GM19328 (cell line): Measurements from ENCODE around the gene QRFP.
"Not testable (repeated sequence)": the region's sequence is repeated elsewhere in the genome, so short reads cannot be mapped to it uniquely, and the experiment has no call there.

Experiments used
- ATAC-seq: cut with Tn5 transposase; IDR thresholded peaks from one replicate; pipeline ENCODE4 v1.9.1; 2021; ENCODE audit warnings: mild to moderate bottlenecking, moderate library complexity; ENCODE audit not compliant: unreplicated experiment

The QRFP gene

GRCh38 chr9:130858739-130859705 is 37.6 kb downstream of the QRFP start:
- ATAC-seq, result no peak

DNA sequence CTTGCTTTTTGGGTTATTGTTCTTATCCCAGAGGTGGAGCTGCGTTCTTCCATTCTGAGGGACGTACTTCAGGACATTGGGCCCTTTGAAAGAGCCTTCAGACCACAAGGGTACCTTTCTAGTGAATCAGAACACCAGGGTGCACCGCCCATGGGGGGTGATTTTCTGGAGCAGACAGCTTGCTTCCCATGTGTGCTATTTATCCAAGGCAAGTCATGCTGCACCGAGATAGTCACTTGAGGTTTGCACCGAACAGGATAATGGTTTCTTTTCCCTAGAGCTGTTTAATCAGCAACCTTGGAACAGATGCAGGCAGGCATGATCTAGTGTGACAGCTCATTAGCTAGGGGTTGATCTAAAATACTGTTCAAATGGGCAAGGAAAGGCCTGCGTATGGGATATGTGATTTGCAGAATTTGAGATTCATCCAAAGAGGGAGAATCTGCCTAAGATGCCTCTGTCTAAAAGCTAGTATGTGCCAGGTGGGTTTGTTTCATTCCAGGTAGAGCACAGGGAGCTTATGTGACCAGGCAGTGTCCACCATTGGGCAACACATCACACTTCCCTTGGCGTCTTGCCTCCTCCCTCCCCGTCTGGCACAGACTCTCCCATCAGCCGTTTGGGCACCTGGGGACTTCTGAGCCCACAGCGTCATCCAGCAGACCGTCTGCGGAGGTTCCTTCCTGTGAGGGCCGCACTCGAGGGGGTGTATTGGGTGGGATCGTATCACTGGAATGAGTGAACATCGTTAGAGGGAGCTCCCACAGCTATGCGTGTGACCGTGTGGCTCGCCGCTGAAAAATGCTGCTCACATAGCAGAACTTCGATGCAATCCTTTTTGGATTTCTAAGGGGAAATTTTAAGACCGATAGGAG is 38.5 kb downstream of the QRFP start:
- no peak for ATAC-seq

- ATAC-seq, result no peak
Measured at GRCh38 chr9:130856474-130856873, 40.1 kb downstream of the QRFP start.

GRCh38 chr9:130854835-130855234 is 41.8 kb downstream of the QRFP start:
- ATAC-seq, result no peak

- no peak for ATAC-seq
Measured at GRCh38 chr9:130854092-130854491, 42.5 kb downstream of the QRFP start.

- no peak for ATAC-seq
Measured at GRCh38 chr9:130852801-130853200, 43.8 kb downstream of the QRFP start.

- ATAC-seq, result no peak
Measured at GRCh38 chr9:130849356-130849755, 47.3 kb downstream of the QRFP start.

- not testable (repeated sequence) for ATAC-seq
Measured at GRCh38 chr9:130848514-130848913, 48.1 kb downstream of the QRFP start.

GRCh38 chr9:130847306-130848217 is 49.0 kb downstream of the QRFP start:
- ATAC-seq, result no peak

- no peak for ATAC-seq
Measured at GRCh38 chr9:130846487-130847305, 49.9 kb downstream of the QRFP start.

- ATAC-seq, result no peak
Measured at GRCh38 chr9:130845901-130846481, 50.6 kb downstream of the QRFP start.

- ATAC-seq, result no peak
Measured at GRCh38 chr9:130845254-130845653, 51.4 kb downstream of the QRFP start.

DNA sequence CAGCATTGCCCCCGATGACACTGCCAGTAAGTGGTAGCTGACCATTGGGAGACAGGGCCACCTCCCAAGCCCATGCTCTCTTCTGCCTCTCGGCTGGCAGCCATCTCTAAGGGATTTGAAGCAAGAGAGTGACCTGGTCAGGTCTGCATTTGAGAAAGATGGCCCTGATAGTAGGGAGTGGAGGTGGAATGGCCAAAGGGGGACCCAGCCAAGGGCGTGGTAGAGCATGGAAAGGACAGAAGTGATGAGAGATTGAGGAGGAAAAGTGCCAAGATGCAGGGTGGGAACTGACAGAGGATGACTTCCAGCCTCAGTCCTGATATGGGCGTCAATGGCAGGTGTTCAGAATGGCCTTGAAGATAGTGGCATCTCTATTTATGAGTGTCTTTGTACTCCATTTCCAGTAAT is 52.6 kb downstream of the QRFP start:
- no peak for ATAC-seq

GRCh38 chr9:130843049-130843908 is 53.3 kb downstream of the QRFP start:
- no peak for ATAC-seq
